WI38 (cell line): ENCODE measurements around the gene RALY.

Experiments used
- H3K4me3 ChIP-seq: 2 replicates; pipeline ENCODE4 v1.5.1; 2011; ENCODE audit warnings: low read depth, mild to moderate bottlenecking, control low read depth, low read length
- TF ChIP-seq, protein P1 (sequence below): IDR thresholded peaks from 2 replicates; pipeline ENCODE4 v1.5.1; 2012; ENCODE audit warnings: low read depth, mild to moderate bottlenecking, control low read depth, low read length

Gene RALY

DNA sequence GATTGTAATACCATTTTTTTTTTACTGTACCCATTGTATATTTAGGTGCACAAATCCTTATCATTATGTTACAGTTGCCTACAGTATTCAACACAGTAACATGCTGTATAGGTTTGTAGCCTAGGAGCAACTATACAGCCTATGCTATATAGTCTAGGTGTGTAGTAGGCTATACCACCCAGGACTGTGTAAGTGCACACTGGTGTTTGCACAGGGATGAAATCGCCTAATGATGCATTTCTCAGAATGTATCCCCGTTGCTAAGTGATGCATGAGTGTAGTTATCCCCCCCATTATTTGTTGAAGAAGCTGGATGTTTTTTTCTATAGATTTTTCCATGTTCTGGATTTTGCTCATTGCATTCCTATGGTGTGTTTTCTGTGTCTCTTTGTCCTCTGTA lies 12.9 kb downstream of the RALY start:
- TF ChIP-seq, protein P1, sequence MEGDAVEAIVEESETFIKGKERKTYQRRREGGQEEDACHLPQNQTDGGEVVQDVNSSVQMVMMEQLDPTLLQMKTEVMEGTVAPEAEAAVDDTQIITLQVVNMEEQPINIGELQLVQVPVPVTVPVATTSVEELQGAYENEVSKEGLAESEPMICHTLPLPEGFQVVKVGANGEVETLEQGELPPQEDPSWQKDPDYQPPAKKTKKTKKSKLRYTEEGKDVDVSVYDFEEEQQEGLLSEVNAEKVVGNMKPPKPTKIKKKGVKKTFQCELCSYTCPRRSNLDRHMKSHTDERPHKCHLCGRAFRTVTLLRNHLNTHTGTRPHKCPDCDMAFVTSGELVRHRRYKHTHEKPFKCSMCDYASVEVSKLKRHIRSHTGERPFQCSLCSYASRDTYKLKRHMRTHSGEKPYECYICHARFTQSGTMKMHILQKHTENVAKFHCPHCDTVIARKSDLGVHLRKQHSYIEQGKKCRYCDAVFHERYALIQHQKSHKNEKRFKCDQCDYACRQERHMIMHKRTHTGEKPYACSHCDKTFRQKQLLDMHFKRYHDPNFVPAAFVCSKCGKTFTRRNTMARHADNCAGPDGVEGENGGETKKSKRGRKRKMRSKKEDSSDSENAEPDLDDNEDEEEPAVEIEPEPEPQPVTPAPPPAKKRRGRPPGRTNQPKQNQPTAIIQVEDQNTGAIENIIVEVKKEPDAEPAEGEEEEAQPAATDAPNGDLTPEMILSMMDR = no peak
- no peak overlapping the region for H3K4me3 ChIP-seq

GRCh38 chr20:34008477-34008876 lies 14.8 kb downstream of the RALY start:
- TF ChIP-seq, protein P1 = no peak
- no peak overlapping the region for H3K4me3 ChIP-seq

- TF ChIP-seq, protein P1 = no peak
- no peak overlapping the region for H3K4me3 ChIP-seq
Measured at GRCh38 chr20:34010405-34010931, 16.8 kb downstream of the RALY start.

DNA sequence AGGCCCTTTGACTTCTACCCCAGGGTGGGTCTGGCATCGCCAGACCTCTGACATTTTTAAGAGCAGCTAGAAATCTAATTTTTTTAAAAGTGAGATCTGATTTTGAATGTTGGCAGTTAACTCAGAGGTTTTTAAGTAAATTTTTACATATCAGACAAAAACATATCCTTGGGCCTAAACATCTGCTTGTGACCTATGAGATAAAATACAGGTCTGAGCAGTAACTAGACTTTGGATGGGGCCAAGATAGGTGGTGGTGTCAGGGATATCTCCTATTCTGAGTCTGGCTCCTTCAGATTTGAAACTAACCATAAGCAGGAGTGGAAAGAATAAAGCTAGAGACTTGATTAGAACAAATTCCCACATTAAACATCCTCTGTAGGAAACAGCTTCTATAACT lies 17.6 kb downstream of the RALY start:
- H3K4me3 ChIP-seq = no peak overlapping the region

DNA sequence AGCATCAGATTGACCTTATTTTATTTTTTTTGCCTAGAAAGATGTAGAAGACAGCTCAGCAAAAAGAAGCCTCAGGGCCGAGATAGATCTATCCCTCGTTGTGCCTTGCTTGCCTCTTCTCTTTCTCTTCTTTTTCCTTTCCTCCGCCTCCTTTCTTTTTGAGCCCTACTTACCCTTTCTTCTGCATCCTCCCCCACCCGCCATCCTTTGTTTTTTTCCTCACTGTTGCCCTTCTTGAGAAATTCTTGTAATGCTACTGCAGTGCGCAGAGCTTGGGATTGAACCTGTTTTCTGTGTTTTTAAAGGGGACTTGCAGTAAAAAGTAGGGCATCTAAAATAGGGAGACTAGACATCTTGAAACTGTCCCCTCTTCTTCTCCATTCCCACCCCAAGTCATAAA lies 18.6 kb downstream of the RALY start:
- no peak overlapping the region for H3K4me3 ChIP-seq
- TF ChIP-seq, protein P1 = no peak

More for the DNA sequence above, 17.6 kb downstream of the RALY start:
- TF ChIP-seq, protein P1 = no peak

DNA sequence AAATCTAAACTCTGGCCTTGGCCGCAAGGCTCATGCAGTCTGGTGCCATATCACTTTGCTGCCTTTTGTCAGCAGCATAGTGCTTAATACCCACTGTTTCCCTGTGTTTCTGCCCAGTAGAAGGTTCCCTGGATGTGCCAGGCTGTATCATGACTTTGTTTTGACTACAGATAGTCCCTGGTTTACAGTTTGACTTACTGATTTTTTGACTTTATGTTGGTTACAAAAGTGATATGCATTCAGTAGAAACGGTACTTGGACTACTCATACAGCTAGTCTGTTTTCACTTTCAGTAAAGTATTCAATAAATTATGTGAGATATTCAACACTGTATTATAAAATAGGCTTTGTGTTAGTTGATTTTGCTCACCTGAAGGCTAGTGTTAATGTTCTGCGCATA lies 19.0 kb downstream of the RALY start:
- TF ChIP-seq, protein P1 = no peak
- no peak overlapping the region for H3K4me3 ChIP-seq

GRCh38 chr20:34013554-34013953 lies 19.8 kb downstream of the RALY start:
- TF ChIP-seq, protein P1 = no peak
- H3K4me3 ChIP-seq = no peak overlapping the region
